GM19395 (cell line): ENCODE measurements around the gene SPATA17.

Source experiments
- ATAC-seq: cut with Tn5 transposase; IDR thresholded peaks from one replicate; pipeline ENCODE4 v1.9.1; 2021; ENCODE audit warnings: mild to moderate bottlenecking, moderate library complexity; ENCODE audit not compliant: unreplicated experiment

SPATA17 gene

DNA sequence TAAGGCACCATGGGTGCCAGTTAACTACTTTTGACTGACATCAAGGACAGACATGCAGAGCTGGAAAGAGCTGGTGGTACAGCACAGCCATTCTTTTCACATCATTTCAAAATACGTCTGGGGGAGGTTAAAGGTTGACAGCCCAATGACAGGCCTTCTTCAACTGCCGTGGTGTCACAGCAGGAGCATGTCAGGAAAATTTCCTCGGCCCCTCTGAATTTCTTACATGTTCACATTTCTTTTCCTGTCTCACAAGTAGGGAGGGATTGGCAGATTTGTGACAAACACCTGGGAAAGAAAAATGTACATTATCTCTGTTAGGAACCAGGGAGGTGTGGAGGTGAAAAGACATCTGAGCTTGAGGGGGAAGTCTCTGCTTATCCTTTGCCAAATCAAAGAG, 279.1 kb downstream of the SPATA17 start:
- no peak for ATAC-seq

- no peak for ATAC-seq
Observed at GRCh38 chr1:217910791-217911320, 279.7 kb downstream of the SPATA17 start.

- ATAC-seq = no peak
Observed at GRCh38 chr1:217911908-217912307, 280.8 kb downstream of the SPATA17 start.

- no peak for ATAC-seq
Observed at GRCh38 chr1:217917281-217917887, 286.2 kb downstream of the SPATA17 start.

GRCh38 chr1:217919683-217920388, 288.7 kb downstream of the SPATA17 start:
- ATAC-seq = no peak
